ENCODE data around the gene KLF13. TPM values are rescaled to one million over a fixed set of nuclear protein-coding genes. Genes with fewer than 3 reads are reported as not detected.

KLF13 gene
- total and polyA plus RNA-seq, 10 of the 15 experiments (the other 5 are each of a cell fraction or from before 2014, with no cell fraction given) = 20.3 to 109 (median 51.4) TPM

GRCh38 chr15:31408724-31409123 is 82.1 kb downstream of the KLF13 start (continued):
- no peak for TF ChIP-seq ZNF687 (IDR thresholded peaks at IDR 0.05)
- no peak for TF ChIP-seq MEF2A (IDR thresholded peaks at IDR 0.05; ENCODE audit: insufficient read depth, low read depth, low read length)
- TF ChIP-seq NR2C2 (IDR thresholded peaks at IDR 0.05; ENCODE audit: borderline replicate concordance, control insufficient read depth, insufficient read length, low read depth) = no peak
- no peak for TF ChIP-seq SIX5 (IDR thresholded peaks at IDR 0.05; ENCODE audit: low read depth, low read length, severe bottlenecking)
- no peak for TF ChIP-seq SMAD5 (IDR thresholded peaks at IDR 0.05; ENCODE audit: low read depth)
- TF ChIP-seq RAD21 (IDR thresholded peaks at IDR 0.05; ENCODE audit: insufficient read depth, low read depth, low read length) = no peak
- TF ChIP-seq, protein P1, sequence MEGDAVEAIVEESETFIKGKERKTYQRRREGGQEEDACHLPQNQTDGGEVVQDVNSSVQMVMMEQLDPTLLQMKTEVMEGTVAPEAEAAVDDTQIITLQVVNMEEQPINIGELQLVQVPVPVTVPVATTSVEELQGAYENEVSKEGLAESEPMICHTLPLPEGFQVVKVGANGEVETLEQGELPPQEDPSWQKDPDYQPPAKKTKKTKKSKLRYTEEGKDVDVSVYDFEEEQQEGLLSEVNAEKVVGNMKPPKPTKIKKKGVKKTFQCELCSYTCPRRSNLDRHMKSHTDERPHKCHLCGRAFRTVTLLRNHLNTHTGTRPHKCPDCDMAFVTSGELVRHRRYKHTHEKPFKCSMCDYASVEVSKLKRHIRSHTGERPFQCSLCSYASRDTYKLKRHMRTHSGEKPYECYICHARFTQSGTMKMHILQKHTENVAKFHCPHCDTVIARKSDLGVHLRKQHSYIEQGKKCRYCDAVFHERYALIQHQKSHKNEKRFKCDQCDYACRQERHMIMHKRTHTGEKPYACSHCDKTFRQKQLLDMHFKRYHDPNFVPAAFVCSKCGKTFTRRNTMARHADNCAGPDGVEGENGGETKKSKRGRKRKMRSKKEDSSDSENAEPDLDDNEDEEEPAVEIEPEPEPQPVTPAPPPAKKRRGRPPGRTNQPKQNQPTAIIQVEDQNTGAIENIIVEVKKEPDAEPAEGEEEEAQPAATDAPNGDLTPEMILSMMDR (IDR thresholded peaks at IDR 0.05 in 2 of 3, conservative IDR thresholded peaks at IDR 0.05 in 1 of 3; ENCODE audit: control insufficient read depth in 2 of 3, extremely low read depth in 1 of 3, insufficient read depth in 1 of 3, low read depth in 3 of 3, low read length in 3 of 3) = no peak
- no peak for TF ChIP-seq NBN (IDR thresholded peaks at IDR 0.05)
- no peak for TF ChIP-seq POLR2AphosphoS2 (IDR thresholded peaks at IDR 0.05; ENCODE audit: low read depth, low read length)
